LNCAP (cell line): ENCODE measurements around the gene SERPINE1.

ENCODE experiments used
- CTCF ChIP-seq: fragments of 450-650 bp; IDR thresholded peaks from 2 replicates; pipeline ENCODE4 v1.5.1; 2017; ENCODE audit warnings: mild to moderate bottlenecking

The SERPINE1 gene

DNA sequence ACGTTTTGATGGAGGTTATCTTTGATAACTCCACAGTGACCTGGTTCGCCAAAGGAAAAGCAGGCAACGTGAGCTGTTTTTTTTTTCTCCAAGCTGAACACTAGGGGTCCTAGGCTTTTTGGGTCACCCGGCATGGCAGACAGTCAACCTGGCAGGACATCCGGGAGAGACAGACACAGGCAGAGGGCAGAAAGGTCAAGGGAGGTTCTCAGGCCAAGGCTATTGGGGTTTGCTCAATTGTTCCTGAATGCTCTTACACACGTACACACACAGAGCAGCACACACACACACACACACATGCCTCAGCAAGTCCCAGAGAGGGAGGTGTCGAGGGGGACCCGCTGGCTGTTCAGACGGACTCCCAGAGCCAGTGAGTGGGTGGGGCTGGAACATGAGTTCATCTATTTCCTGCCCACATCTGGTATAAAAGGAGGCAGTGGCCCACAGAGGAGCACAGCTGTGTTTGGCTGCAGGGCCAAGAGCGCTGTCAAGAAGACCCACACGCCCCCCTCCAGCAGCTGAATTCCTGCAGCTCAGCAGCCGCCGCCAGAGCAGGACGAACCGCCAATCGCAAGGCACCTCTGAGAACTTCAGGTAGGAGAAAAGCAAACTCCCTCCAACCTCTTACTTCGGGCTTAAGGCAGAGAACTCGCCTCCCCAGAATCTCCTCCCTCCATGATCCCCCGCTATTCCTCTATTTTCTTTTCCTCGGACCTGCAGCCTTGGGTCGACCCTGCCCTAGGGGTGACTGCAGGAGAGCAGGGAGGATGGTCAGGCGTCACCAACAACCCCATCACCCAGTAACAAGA is at the start of gene SERPINE1:
Gene SERPINE1 (plus strand): TSS at position 454 of the 809 bp plus-strand sequence. CDS start 1,290 bp downstream, outside the sequence.
- TF ChIP-seq CTCF: no peak

- TF ChIP-seq CTCF: peak; percentile 92
Observed at GRCh38 chr7:101077303-101078086, 49.4 kb upstream of the SERPINE1 start.

GRCh38 chr7:101081432-101081831 is 45.5 kb upstream of the SERPINE1 start:
- no peak for TF ChIP-seq CTCF

DNA sequence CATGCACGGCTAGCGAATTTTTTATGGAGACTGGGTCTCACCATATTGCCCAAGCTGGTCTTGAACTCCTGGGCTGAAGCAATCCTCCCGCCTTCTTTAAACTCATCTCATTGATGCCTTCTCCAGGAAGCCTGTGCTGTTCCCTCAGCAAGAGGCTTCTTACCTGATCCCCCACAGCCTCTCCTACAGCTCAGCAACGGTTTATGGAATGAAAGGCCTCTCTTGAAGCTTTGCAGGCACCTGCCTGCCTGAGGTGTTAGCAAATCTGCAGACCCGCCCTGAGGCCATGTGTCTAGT is 42.1 kb upstream of the SERPINE1 start:
- no peak for TF ChIP-seq CTCF

GRCh38 chr7:101085162-101085964 is 41.5 kb upstream of the SERPINE1 start, which contains the start of gene TRIM56:
Gene TRIM56, plus strand, starts transcription at chr7:101085481. Its CDS starts 1,832 bp downstream, at chr7:101087313.
- no peak for TF ChIP-seq CTCF

GRCh38 chr7:101087334-101088068 is 39.4 kb upstream of the SERPINE1 start:
- no peak for TF ChIP-seq CTCF

DNA sequence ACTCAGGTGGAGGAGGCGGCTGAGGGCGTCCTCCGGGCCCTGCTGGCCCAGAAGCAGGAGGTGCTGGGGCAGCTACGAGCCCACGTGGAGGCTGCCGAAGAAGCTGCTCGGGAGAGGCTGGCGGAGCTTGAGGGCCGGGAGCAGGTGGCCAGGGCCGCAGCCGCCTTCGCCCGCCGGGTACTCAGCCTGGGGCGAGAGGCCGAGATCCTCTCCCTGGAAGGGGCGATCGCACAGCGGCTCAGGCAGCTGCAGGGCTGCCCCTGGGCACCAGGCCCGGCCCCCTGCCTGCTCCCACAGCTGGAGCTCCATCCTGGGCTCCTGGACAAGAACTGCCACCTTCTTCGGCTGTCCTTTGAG is 38.9 kb upstream of the SERPINE1 start:
- no peak for TF ChIP-seq CTCF
